ENCODE results near the gene R3HDML.
"Not testable (repeated sequence)": the region's sequence is repeated elsewhere in the genome, so short reads cannot be mapped to it uniquely, and the experiment has no call there.

R3HDML gene

DNA sequence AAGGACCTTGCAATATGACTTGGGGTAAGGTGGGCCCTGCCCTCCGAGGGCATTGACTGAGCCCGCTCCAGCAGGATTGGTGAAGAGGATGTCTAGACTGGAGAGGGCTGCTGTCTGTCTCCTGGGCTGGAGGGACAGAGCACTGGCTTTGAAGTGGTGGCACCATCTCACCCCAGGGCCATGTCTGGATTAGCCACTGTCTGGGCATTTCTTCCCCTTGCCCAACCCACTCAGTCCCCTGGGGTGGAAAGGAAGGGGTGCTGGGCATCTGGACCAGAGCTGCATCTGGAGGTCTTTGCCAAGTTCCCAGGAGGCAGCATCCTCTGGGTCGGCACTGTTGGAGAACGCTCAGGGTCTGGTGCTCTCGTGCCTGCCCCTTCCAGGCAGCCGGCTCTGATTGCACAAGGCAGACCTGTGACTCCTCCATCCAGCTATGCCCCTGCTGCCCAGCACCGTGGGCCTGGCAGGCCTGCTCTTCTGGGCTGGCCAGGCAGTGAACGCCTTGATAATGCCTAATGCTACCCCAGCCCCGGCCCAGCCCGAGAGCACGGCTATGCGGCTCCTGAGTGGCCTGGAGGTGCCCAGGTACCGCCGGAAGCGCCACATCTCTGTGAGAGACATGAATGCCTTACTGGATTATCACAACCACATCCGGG, at the start of gene R3HDML:
Gene R3HDML, plus strand, starts transcription at position 319 of the 656 bp plus-strand sequence. Its CDS starts 115 bp downstream, at position 434.
- Mint-ChIP-seq H3K9me3 (no peaks in the 10 kb centered on the region), H3K4me1 (ENCODE audit: low read depth) (no peaks in the 10 kb centered on the region), H3K27me3 (ENCODE audit: low read depth) (peaks cover 11% of the 10 kb centered on the region), H3K27ac (no peak within 1 kb of the TSS), H3K36me3 (ENCODE audit: low read depth) (no peaks in the 10 kb centered on the region), H3K4me3 (no peak within 1 kb of the TSS)

DNA sequence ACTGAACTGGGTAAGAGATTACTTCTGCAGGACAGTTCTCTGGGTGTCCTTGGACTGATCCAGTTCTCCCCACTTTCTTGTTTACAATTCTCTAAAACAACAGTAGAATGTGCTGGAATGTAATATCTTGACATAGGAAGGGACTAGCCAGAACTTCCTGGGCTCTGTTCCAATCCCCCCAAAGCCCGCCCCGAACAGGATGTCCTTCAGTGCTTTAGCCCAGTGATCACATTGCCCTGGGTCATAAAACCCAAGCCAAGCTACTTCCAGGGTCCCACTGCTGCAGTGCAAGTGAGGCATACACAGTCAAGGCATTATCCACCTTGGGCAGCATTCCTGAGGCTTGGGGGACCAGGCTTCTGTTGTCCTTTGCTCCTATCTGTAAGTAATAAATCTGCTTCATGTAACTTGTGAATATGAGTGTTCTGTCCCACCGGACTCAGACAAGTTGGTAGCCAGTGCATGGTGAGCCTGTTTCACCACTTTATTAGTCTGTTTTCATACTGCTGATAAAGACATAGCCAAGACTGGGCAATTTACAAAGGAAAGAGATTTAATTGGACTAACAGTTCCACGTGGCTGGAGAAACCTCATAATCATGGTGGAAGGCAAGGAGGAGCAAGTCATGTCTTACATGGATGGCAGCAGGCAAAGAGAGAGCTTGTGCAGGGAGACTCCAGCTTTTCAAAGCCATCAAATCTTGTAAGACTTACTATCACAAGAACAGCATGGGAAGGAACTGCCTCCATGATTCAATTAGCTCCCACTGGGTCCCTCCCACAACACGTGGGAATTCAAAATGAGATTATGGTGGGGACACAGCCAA, 49.4 kb upstream of the R3HDML start:
- Mint-ChIP-seq H3K36me3 (ENCODE audit: low read depth) (no peaks in the 10 kb centered on the region), H3K4me1 (ENCODE audit: low read depth) (no peaks in the 10 kb centered on the region), H3K27me3 (ENCODE audit: low read depth) (no peaks in the 10 kb centered on the region), H3K4me3 (no peak overlapping the region), H3K9me3 (no peaks in the 10 kb centered on the region), H3K27ac (no peak overlapping the region)

DNA sequence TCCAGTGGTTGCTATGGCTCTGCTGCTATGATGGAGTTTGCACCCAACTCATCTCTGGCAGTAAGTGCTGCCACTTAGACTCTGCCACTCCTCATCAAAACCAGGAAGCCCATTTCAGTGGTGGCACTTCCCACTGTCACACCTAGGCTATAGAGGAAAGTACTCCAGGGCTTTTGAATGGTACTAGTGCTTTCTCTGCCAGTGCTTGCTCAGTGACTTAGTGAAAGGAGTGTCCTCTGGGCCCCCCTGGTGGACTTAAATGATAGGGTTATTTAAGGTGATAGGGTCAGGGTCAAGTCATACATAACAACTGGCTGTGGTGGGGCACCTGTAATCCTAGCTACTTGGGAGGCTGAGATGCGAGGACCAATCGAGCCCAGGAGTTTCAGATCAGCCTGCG, 48.6 kb upstream of the R3HDML start:
- Mint-ChIP-seq H3K27me3 (ENCODE audit: low read depth) (no peaks in the 10 kb centered on the region), H3K4me1 (ENCODE audit: low read depth) (no peaks in the 10 kb centered on the region), H3K9me3 (no peaks in the 10 kb centered on the region), H3K4me3 (no peak overlapping the region), H3K36me3 (ENCODE audit: low read depth) (no peaks in the 10 kb centered on the region), H3K27ac (no peak overlapping the region)

GRCh38 chr20:44291754-44292153, 45.1 kb upstream of the R3HDML start:
- Mint-ChIP-seq H3K4me3 (no peak overlapping the region), H3K4me1 (ENCODE audit: low read depth) (no peaks in the 10 kb centered on the region), H3K27me3 (ENCODE audit: low read depth) (no peaks in the 10 kb centered on the region), H3K27ac (no peak overlapping the region), H3K9me3 (no peaks in the 10 kb centered on the region), H3K36me3 (ENCODE audit: low read depth) (no peaks in the 10 kb centered on the region)

GRCh38 chr20:44296011-44296410, 40.8 kb upstream of the R3HDML start:
- H3K27me3 Mint-ChIP-seq (ENCODE audit: low read depth), result no peaks in the 10 kb centered on the region
- H3K27ac Mint-ChIP-seq, result no peak overlapping the region
- H3K4me1 Mint-ChIP-seq (ENCODE audit: low read depth), result no peaks in the 10 kb centered on the region
- no peaks in the 10 kb centered on the region for H3K9me3 Mint-ChIP-seq
- no peak overlapping the region for H3K4me3 Mint-ChIP-seq
- H3K36me3 Mint-ChIP-seq (ENCODE audit: low read depth), result no peaks in the 10 kb centered on the region

DNA sequence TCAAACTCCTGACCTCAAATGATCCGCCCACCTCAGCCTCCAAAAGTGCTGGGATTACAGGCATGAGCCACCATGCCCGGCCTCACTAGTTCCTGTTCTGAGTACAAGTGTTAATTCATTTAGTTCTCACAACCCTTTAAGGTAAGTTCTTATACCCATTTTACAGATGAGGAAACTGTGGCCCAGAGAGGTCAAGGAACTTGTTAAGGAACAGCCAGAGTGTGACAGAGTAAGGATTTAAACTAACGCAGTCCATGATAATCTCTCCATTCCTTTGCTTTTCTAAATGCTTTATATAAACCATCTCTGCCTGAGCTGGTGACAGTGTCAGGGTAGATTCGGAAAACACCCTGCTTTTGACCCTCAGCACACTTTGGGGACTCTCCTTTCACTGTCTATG, 39.1 kb upstream of the R3HDML start:
- Mint-ChIP-seq H3K9me3 (no peaks in the 10 kb centered on the region), H3K4me3 (no peak overlapping the region), H3K4me1 (ENCODE audit: low read depth) (no peaks in the 10 kb centered on the region), H3K36me3 (ENCODE audit: low read depth) (no peaks in the 10 kb centered on the region), H3K27ac (no peak overlapping the region), H3K27me3 (ENCODE audit: low read depth) (no peaks in the 10 kb centered on the region)

DNA sequence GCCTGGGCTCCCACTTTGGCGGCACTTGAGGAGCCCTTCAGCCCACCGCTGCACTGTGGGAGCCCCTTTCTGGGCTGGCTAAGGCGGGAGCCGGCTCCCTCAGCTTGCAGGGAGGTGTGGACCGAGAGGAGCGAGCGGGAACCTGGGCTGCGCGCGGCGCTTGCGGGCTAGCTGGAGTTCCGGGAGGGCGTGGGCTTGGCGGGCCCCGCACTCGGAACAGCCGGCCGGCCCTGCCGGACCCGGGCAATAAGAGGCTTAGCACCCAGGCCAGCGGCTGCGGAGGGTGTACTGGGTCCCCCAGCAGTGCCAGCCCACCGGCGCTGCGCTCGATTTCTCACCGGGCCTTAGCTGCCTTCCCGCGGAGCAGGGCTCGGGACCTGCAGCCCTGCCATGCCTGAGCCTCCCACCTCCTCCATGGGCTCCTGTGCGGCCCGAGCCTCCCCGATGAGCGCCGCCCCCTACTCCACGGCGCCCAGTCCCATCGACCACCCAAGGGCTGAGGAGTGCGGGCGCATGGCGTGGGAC, 37.8 kb upstream of the R3HDML start:
- not testable (repeated sequence) for H3K4me1 Mint-ChIP-seq (ENCODE audit: low read depth); H3K9me3 Mint-ChIP-seq; H3K27ac Mint-ChIP-seq; H3K4me3 Mint-ChIP-seq; H3K36me3 Mint-ChIP-seq (ENCODE audit: low read depth); H3K27me3 Mint-ChIP-seq (ENCODE audit: low read depth)

GRCh38 chr20:44301285-44301684, 35.6 kb upstream of the R3HDML start:
- H3K9me3 Mint-ChIP-seq, result no peaks in the 10 kb centered on the region
- no peak overlapping the region for H3K27ac Mint-ChIP-seq
- no peaks in the 10 kb centered on the region for H3K4me1 Mint-ChIP-seq (ENCODE audit: low read depth)
- no peaks in the 10 kb centered on the region for H3K27me3 Mint-ChIP-seq (ENCODE audit: low read depth)
- H3K4me3 Mint-ChIP-seq, result no peak overlapping the region
- H3K36me3 Mint-ChIP-seq (ENCODE audit: low read depth), result no peaks in the 10 kb centered on the region

- Mint-ChIP-seq H3K27ac (no peak overlapping the region), H3K4me1 (ENCODE audit: low read depth) (no peaks in the 10 kb centered on the region), H3K27me3 (ENCODE audit: low read depth) (no peaks in the 10 kb centered on the region), H3K9me3 (no peaks in the 10 kb centered on the region), H3K4me3 (no peak overlapping the region), H3K36me3 (ENCODE audit: low read depth) (no peaks in the 10 kb centered on the region)
Measured at GRCh38 chr20:44302026-44302669, 34.7 kb upstream of the R3HDML start.

GRCh38 chr20:44302736-44303135, 34.1 kb upstream of the R3HDML start:
- Mint-ChIP-seq H3K27ac (no peak overlapping the region), H3K36me3 (ENCODE audit: low read depth) (no peaks in the 10 kb centered on the region), H3K27me3 (ENCODE audit: low read depth) (no peaks in the 10 kb centered on the region), H3K4me3 (no peak overlapping the region), H3K9me3 (no peaks in the 10 kb centered on the region), H3K4me1 (ENCODE audit: low read depth) (no peaks in the 10 kb centered on the region)

DNA sequence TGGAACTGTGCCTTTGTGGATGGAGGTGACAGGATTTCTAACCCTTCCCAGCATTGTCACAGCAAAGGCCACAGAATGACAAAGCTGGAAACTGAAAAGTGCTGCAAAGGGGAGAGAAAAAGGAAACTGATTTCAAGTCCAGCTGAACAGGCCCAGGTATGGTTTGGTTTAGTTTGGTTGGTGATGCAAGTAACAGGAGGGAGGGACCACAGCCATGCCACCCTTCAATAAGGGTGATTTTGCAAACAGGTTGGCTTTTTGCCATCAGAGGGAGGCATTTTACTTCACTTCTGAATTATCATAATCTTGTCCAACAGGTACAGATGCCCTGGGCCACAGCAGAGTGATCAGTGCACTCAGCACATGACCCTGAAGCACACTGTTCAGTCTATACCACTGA, 32.5 kb upstream of the R3HDML start:
- Mint-ChIP-seq H3K4me1 (ENCODE audit: low read depth) (no peaks in the 10 kb centered on the region), H3K4me3 (no peak overlapping the region), H3K9me3 (no peaks in the 10 kb centered on the region), H3K27me3 (ENCODE audit: low read depth) (no peaks in the 10 kb centered on the region), H3K27ac (no peak overlapping the region), H3K36me3 (ENCODE audit: low read depth) (no peaks in the 10 kb centered on the region)

GRCh38 chr20:44306927-44307326, 29.9 kb upstream of the R3HDML start:
- H3K4me1 Mint-ChIP-seq (ENCODE audit: low read depth), result peaks cover 16% of the 10 kb centered on the region
- no peak overlapping the region for H3K4me3 Mint-ChIP-seq
- peaks cover 4% of the 10 kb centered on the region for H3K27me3 Mint-ChIP-seq (ENCODE audit: low read depth)
- H3K9me3 Mint-ChIP-seq, result no peaks in the 10 kb centered on the region
- H3K27ac Mint-ChIP-seq, result no peak overlapping the region
- H3K36me3 Mint-ChIP-seq (ENCODE audit: low read depth), result no peaks in the 10 kb centered on the region

GRCh38 chr20:44309763-44310663, 26.8 kb upstream of the R3HDML start:
- Mint-ChIP-seq H3K27ac (peak overlapping the region; percentile 83), H3K4me1 (ENCODE audit: low read depth) (peaks cover 16% of the 10 kb centered on the region), H3K4me3 (peak overlapping the region; percentile 90), H3K27me3 (ENCODE audit: low read depth) (peaks cover 4% of the 10 kb centered on the region), H3K9me3 (no peaks in the 10 kb centered on the region), H3K36me3 (ENCODE audit: low read depth) (no peaks in the 10 kb centered on the region)

All from T-helper 1 cell treated with Interleukin-12 subunit alpha and Interleukin-12 subunit beta and Interleukin-4 antibody, amounts not matched to agents 30 μg/mL and 1 μg/mL, for 36 hours (primary cell).